ENCODE results near the gene DDX56.

GRCh38 chr7:44541028-44541869 lies 32.5 kb downstream of the DDX56 start, which contains the start of gene NPC1L1:
- TF ChIP-seq CTCF (IDR thresholded peaks at IDR 0.05) (no peak), POLR2A (IDR thresholded peaks at IDR 0.05) (no peak)
